Right lobe of liver (tissue), 4 donors: ENCODE measurements around the gene S100A8.

Experiments
- CTCF ChIP-seq, 4 donors: fragments of 200-600 bp in 3 of 4; fragments of 450-650 bp in 1 of 4; IDR thresholded peaks; one replicate each; pipeline versions ENCODE4 v1.5.1 to v1.8.0; 2016 to 2022; ENCODE audit warnings: antibody characterized with exemption in 4 of 4, mild to moderate bottlenecking in 2 of 4
- POLR2A ChIP-seq: fragments of 450-650 bp; IDR thresholded peaks from one replicate; pipeline ENCODE4 v1.6.1; 2017; ENCODE audit warnings: antibody characterized with exemption, mild to moderate bottlenecking
- donor health status: DM: no; HTN: no; CAD: no.
- donor health status: DM: no; HTN: no; CAD: no.
- donor health status: DM: no; HTN: yes; CAD: no.

GRCh38 chr1:153399401-153400055 is 8.7 kb upstream of the S100A8 start:
- TF ChIP-seq CTCF (IDR thresholded peaks at IDR 0.05): no peak
- TF ChIP-seq POLR2A: no peak
